ENCODE data around the gene DGKD.
"Not testable (repeated sequence)": the region's sequence is repeated elsewhere in the genome, so short reads cannot be mapped to it uniquely, and the experiment has no call there.

The DGKD gene

DNA sequence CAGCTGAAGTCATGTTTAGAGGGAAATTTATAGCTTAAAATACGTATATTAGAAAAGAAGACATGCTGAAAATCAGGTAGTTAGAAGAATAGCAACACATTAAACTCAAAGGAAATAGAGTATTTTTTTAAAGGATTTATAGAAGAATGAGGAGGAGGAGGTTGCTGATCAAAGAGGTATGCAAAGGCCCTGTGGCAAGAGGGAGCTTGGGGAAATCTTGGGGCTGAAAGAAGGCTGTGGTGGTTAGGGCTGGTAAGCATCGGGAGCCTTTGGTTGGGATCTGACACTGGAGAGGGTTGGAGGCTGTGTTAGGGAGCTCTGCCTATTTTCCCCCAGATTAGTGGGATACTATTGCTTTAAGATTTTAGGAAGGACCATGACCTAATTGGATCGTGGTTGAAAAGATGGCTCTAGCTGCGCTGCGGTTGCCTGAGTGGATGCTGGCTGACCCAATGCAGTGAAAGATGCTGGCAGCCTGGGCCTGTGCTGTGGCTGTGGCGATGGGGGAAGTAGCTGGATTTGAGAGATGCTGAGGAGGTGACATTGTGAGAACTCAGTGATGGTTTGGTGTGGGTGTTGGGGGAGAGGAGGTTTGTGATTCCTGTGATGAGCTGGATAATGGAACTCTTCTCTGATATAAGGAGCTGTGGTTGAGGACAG lies 11.7 kb downstream of the DGKD start:
- DNase-seq, result no peak

DNA sequence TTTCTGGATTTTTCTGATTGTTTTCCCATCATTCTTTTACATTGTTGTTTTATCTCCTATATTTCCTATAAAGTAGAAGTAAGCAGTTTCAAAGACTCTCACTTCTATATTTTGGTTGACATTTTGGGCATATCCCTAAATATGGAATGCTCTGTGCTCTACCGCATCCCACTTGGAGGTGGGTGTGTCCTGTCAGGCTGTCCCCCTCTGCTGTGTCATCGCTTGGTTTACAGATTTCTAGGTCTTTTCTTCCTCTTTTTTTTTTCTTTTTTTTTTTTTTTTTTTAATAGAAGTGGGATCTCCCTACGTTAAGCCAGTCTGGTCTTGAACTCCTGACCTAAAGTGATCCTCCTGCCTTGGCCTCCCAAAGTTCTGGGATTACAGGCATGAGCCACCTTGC lies 13.3 kb downstream of the DGKD start:
- peak; percentile 51 for DNase-seq

DNA sequence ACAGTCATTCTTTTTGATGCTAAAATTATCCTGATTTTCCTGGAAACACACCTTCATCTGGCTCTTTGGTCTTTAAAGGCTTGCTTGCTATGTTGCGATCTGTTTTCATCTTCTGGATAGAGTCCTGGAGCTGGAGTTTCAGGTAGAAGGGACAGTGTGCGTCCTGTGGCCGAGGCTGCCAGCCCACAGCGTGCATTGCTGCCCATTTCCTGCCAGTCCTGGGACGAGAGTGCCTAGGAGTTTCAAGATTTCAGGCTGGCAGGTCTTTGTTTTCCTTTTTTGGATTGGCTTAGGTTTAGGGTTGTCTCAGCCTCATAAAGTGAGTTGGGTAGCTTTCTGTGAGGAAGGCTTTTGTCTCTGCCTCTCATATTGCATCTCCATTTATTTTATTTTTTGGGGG lies 14.5 kb downstream of the DGKD start:
- DNase-seq, result no peak

DNA sequence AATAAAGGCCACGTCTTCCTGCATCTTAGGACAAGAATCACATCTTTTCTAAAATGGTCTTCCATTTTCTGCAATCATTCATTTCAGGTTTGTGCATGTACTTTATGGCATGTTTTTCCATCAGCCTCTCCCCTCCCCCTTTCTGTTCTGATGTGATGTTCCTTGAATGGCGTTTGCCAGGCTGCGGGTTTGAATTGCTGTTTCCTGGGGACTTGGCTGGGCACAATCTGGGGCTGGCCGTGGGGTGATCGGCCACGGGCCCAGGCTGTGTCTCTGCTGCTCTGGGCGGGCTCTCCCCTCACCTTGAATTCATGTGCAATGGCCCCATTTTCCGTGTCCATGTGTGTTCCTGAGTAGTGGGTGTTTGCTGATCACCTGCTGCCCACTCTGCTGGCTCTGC lies 15.2 kb downstream of the DGKD start:
- DNase-seq, result no peak

DNA sequence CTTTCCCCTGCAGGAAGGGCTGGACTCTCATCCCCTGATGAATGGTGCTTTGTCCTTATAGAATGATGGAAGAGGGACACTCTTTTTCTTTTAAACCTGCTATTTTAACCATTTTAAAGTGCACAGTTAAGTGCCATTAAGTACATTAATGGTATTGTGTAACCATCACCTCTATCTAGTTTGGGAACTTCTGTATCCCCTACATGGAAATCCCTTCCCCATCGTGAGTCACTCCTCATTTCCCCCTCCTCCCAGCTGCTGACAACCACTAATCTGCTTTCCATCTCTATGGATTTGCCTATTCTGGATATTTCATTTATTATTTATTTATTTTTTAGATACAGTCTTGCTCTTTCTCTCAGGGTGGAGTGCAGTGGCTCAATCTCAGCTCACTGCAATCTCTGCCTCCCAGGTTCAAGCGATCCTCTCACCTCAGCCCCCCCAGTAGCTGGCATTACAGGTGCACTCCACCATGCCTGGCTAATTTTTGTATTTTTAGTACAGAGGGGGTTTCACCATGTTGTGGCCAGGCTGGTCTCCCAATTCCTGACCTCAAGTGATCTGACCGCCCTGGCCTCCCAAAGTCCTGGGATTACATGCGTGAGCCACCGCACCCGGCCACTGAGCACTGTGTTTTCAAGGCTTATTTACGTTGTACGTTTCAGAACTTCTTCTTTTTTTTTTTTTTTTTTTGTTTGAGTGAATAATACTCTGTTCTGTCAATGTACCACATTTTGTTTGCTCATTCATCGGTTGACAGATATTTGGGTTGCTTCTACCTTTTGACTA lies 15.8 kb downstream of the DGKD start:
- no peak for DNase-seq

DNA sequence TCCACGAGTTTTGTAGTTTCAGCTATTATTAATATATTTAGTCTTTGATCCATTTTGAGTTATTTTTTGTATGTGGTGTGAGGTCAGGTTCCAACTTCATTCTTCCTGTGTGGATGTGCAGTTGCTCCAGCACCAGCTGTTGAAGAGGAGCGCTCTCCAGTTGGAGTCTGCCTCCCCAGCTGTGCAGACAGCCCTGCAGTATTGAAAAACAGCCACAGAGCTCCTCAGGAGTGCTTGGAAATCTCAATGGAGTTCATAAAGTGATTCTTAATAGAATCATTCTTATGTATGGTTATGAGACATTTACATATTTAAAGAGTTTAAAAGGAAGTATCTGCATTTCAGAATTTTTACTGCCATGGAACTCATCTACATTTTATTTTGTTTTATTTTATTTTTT lies 17.3 kb downstream of the DGKD start:
- DNase-seq, result no peak

DNA sequence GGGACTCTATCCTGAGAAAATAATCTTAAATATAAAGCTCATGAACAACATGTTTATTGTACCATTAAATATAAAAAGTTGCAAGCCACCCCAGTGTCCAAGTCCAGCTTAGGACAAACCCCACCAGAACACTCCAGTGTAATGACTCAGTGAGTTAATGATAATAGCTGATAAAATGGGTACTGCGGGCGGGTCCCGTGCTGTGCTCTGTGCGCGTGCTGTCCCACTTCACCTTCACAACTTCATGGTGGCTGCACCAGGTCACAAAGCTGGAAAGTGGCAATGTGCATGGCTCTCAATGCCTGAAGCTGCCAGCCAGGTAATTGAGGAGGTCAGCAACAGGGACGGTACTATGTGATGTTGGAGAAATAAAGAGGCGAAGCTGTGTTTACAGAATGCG lies 18.6 kb downstream of the DGKD start:
- no peak for DNase-seq

DNA sequence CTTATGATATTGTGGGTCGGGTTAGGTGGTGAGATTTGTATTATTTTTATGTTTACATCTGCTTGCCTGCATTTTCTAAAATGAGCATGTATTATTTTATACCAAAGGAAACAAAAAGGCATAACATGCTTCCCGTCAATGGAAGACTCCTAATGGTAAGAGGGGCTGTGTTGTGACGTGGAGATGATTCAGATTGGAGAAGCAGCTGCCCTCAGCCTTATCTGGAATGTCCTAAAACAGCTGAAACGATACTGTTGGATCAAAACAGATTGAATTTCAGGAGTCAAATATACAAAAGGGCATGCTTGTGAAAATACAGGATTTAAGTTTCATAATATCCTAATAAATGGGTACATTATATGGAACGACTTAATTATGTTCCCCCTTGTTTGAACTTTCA lies 19.0 kb downstream of the DGKD start:
- DNase-seq, result no peak

DNA sequence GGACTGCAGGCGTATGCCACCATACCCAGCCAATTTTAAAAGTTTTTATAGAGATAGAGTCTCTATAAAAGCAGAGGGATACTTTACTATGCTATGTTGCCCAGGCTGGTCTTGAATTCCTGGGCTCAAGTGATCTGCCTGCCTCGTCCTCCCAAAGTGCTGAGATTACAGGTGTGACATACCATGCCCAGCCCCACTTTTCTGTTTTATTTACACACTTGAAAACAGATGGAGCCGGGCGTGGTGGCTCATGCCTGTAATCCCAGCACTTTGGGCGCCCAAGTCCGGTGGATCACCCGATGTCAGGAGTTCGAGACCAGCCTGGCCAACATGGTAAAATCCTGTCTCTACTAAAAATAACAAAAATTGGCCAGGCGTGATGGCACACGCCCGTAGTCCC lies 20.5 kb downstream of the DGKD start:
- not testable (repeated sequence) for DNase-seq

DNA sequence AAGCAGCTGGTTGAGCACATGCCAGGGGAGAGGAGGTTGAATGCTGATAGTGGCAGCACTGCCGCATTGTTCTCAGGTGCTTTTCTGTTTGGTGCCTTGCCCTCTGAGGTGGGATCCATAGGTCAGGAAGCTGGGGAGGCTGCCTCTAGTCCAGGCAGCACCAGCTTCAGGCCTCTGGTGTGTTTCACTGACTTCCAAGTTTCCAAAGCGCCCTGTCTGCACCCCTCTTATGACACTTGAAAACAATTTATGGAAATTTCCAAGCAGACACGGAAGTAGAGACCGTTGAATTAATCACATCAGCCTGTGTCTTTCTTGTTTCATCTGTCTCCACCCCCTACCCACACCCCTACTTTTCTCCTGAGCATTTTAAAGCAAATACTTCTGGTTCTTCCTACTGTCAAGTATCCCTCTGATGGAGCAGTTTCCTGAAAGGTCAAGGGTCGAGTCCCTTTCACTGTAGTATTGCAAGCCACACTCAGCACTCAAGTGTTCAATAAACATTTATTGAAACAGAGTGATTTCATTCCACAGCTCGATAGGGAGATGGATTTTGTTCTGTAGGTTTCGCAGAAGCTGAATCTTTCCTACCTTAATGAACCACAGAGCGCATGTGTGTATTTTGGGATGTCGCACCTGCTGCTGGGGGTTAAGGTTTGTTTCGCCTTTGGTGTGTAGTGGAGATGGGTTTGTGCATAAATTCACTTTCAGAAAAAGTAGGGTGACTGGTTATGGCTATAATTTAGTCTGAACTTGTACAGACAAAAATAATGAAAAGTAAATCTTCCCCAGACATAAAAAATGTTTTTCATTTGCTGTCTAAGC lies 21.4 kb downstream of the DGKD start:
- no peak for DNase-seq

DNA sequence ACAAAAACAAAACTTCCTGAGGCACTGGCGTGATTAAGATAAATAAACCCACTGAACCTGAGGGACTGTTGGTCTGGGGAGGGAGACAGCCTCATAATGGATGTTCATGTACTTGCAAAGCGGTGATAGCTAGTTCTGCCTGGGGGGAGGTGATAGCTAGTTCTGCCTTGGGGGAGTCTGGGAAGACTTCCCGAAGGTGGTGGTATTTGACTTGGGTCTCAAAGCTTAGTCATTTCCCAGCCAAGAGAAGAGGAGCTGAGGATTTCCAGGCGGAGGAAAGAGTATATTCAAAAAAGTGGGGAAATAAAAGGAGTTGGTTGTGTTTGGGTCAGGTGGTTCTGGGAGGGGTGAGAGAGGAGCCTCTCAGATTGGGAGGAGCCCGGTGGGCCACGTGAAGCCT lies 24.7 kb downstream of the DGKD start:
- no peak for DNase-seq

DNA sequence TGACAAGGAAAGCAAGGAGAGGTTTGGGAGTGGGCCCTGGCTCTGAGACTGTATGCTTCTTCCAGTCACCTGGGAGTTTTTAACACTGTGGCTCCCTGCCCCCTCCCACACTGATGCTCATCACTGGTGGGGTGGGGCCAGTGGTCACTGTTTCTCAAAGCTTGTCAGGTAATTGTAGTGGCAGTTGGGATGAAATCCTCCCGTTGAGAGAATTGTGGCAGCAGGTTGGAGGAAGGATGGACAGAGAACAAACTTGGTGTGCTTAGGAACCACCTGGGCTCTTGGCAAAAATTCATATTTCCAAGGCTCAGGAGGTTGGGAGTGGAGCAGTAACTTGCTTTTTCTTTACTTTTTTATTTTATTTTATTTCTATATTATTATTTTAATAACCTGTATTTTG lies 25.1 kb downstream of the DGKD start:
- DNase-seq, result no peak

DNA sequence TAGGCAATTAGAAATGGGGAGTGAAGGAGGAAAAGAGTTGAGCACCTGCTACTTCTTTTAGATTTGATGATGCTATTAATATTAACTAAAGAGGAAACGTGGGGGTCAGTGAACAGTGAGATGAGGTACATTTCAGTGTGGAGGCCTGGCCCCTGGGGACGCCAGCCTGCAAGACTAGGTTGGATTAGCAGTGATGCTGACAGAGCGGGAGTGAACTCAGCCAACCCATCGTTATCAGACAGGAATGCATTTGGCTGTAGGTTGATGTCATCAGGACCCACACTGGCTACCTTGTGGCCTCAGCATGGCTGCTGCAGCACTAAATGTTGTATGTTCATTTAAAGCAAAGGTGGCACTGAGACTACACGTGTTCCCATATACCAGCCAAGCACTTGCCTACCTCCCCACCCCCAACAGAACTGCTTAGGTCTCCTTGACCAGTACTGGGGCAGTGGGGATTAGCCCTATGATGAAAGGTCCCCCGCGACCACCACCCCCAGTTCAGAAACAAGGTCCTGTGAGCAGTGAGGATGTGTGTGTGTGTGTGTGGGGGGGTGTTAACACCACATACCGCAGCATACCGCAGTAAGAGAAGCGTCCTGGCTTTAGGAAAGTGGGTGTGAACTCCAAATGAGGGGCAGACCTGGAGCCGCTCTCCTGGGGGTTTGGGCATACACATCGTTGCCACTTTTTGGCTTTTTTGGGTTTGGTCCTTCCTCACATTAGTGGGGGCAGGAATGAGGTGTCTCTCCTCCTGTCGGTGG lies 26.0 kb downstream of the DGKD start:
- DNase-seq, result no peak

DNA sequence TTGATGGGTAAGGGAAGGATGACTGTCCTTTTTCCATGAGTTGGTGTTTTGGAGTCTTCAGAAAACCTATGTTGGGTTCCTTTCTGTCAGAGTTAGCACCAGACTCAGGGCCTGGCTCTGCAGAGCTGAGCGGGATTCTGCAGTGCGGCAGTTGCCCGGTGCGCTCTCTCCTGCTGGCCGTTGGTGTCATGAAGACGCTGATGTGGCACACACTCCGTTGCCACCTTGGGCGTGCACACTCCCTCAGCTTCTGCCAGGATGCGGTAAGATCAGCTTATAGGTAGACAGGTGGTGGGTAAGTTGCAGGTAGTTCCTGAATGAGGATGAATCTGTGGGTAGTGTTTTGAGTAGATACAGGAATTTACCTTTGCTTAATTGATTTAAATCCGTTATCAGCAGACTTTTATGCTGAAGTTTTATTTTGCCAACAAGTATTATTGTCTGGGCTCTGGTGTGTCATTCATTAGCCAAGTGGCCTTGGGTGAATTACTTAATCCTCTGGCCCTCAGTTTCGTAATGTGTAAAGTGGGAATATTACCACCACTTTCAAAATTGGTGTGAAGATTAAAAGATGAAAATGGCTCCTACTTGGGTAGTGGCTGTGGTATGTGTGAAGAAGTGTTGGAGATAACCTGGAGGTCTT lies 26.8 kb downstream of the DGKD start:
- no peak for DNase-seq

DNA sequence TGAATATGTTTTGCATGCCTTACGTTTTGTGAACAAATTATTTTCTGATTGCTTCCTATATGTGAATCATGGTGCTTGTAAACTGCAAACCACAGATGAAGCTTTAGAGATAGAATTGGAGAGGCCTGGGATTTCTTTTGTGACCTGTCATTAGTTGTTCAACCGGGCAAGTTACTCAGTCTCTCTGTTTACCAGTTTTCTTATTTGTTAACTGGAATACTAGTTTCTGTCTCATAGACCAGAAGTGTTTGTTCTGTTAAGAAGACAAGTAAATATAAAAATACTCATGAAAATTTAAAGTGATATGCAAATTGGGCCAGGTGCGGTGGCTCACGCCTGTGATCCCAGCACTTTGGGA lies 27.3 kb downstream of the DGKD start:
- no peak for DNase-seq

DNA sequence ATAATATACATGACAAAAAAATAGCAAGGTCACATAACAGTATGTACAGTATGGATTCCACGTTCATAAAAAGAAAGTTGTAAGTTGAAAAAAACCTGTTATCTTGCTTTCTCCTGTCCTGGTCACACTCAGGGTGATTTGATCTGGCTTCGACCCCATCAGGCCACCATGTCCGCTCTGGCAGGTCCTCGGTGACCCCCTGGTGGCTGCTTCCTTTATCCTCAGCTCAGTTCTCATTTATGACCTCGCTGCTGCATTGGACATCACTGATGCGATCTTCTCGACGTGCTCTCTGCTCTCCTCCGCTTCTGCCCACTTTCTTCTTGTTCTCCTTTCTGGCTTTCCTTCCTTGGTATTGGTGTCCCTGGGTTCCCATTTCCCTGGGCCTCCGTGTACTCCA lies 29.7 kb downstream of the DGKD start:
- no peak for DNase-seq

DNA sequence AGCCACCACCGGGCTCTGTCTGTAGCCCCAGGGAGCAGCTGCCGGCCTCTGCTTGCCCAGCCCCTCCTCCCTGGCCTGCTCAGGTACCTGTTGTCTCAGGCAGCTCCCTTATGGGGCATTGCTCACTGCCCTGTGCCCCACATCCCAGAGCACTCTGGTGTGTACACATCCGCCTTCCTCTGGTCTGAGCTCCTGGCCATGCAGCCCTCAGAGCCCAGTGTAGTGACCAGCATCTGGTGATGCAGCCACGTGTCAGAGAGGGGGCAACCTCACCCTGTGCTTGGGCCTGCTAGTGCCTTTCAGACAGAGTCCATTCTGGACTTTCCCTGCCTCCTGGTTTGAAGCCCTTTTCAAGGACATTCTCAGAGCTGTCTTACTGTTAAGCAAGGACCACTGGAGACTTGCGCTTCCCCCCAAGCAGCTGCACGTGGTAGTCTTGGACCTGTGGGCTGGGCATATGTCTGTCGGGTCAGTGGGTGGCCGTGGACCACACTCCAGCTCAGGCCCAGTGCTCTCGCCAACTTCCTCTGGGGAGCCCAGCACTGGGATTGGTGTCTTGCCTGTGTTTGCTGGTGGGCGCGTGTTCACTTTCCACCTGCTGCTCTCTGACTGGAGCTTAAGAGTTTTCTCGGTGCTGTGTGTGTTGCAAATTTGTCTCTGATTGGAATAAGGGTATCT lies 30.7 kb downstream of the DGKD start:
- no peak for DNase-seq

DNA sequence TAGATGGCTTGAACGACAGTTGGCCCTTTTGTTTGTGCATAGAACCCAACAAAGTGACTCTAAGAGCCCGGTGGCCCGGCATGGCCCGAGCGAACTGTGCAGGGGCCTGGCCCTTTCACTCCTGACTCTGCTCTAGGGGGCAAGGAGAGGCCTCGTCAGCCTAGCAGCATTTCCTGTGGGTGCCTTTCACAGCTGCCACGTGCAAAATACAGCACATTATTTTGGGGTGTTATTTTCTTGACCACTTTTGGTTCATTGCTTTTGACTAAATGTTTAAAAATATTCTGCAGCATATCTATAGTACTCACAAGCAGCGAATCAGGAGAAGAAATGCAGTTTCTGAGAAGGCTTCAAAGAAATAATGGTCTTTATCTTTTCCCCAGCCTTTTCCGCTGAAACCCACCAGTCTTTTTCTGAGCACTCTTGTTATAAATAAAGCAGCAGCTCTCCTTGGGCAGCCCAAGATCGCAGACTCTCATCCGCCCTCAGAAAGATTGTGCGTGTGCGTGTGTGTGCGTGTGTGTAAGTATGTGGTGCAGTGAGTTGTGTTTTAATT lies 31.3 kb downstream of the DGKD start:
- DNase-seq, result peak; percentile 29

DNA sequence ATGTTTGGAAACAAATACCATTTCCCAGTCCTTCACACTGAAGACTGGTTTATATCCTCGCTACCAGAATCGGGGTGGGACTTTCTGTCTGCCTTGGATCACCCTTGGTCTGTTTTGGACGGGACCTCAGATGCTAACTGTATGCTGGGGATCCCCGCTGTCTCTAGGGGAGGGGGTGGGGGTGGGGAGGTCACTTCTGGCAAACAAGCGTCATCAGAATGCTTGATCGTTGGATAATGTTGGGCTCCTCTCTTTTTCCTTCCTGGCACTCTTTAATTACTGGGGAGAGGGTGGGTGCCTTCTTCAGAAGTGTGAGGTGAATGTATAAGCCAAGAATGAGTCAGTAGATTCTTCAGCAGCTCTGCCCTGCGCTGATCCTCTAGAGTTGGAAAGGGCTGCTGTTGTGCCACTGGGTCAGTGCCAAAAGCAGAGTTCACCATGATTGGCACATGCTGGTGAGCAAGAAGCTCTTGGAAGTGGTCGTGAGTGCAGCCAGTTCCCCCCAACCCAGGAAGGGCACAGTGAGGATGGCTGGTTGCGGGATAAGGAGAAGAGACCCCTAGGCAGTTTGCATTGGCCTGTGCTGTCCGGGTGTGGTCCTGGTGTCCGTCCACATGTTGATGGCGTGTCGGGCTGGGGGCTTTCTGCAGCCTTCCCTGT lies 32.2 kb downstream of the DGKD start:
- no peak for DNase-seq

DNA sequence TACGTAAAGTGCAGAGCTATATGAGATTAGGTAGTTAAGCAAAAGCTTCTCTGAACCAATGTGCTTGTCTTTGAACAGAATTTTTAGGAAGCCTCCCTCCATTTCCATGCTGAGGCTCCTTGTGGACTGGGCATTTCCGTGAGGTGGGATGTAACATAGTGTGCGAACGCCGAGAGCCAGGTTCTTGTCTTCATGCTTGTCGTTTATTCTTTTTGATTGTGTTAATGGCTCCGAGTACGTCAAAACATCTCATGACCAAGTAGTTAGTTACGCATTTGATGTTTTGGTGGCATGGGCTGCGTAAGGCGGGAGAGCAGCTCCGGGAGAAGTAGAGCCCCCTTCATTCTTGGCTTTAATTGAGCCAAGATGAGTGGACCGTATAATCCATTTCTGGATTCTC lies 32.9 kb downstream of the DGKD start:
- no peak for DNase-seq

All from OCI-M1 (cell line).